Endothelial cell of umbilical vein (primary cell): Measurements from ENCODE around the gene DLD.

Experiments used
- CTCF ChIP-seq, 2 donors: IDR thresholded peaks; 1 replicate in 1 of 2; 2 replicates in 1 of 2; pipeline ENCODE4 v1.5.1; 2011; ENCODE audit warnings: low read length in 2 of 2, mild to moderate bottlenecking in 2 of 2, moderate library complexity in 2 of 2, control low read depth in 1 of 2, inconsistent platforms in 1 of 2, low read depth in 1 of 2; ENCODE audit not compliant: insufficient read depth in 1 of 2; ENCODE audit errors: extremely low read depth in 1 of 2
- EZH2 ChIP-seq: IDR thresholded peaks from 2 replicates; pipeline ENCODE4 v1.6.1; 2012; ENCODE audit warnings: borderline replicate concordance, low read depth, mild to moderate bottlenecking, moderate library complexity, low read length, inconsistent platforms; ENCODE audit not compliant: severe bottlenecking
- GATA2 ChIP-seq: IDR thresholded peaks from 2 replicates; pipeline ENCODE4 v1.7.0; 2011; ENCODE audit warnings: low read depth, mild to moderate bottlenecking, moderate library complexity, mixed read lengths, low read length; ENCODE audit not compliant: insufficient read length, insufficient read depth
- POLR2AphosphoS5 ChIP-seq: IDR thresholded peaks from 2 replicates; pipeline ENCODE4 v1.6.1; 2012; ENCODE audit warnings: low read depth, mild to moderate bottlenecking, control low read depth, low read length, moderate library complexity; ENCODE audit not compliant: insufficient read depth

- TF ChIP-seq EZH2, result no peak
- no peak for TF ChIP-seq CTCF (IDR thresholded peaks at IDR 0.05; ENCODE audit: extremely low read depth in 1 of 2, insufficient read depth in 1 of 2, low read depth in 1 of 2, low read length in 2 of 2)
- peak; percentile 21 for TF ChIP-seq POLR2AphosphoS5
- no peak for TF ChIP-seq GATA2
Observed at GRCh38 chr7:107964510-107964909, 73.5 kb downstream of the DLD start.
